HEK293T (cell line): ENCODE measurements around the gene LRRC61.

ENCODE experiments used
- ARNT ChIP-seq: fragments of 450-650 bp; IDR thresholded peaks from 2 replicates; pipeline ENCODE4 v1.6.1; 2017; ENCODE audit warnings: mild to moderate bottlenecking
- BHLHE40 ChIP-seq: fragments of 450-650 bp; IDR thresholded peaks from 2 replicates; pipeline ENCODE4 v1.6.1; 2016; ENCODE audit warnings: mild to moderate bottlenecking, moderate library complexity, borderline replicate concordance
- ELF4 ChIP-seq: fragments of 450-650 bp; IDR thresholded peaks from 2 replicates; pipeline ENCODE4 v1.6.1; 2017; ENCODE audit warnings: antibody characterized with exemption
- FOXK2 ChIP-seq: fragments of 450-650 bp; IDR thresholded peaks from 2 replicates; pipeline ENCODE4 v1.6.1; 2016; ENCODE audit warnings: mild to moderate bottlenecking
- FOXM1 ChIP-seq: fragments of 450-650 bp; IDR thresholded peaks from 2 replicates; pipeline ENCODE4 v1.6.1; 2017; ENCODE audit warnings: mild to moderate bottlenecking, borderline replicate concordance
- L3MBTL2 ChIP-seq: fragments of 450-650 bp; conservative IDR thresholded peaks from 2 replicates; pipeline ENCODE4 v1.6.1; 2016; ENCODE audit warnings: mild to moderate bottlenecking
- LEF1 ChIP-seq: fragments of 450-650 bp; IDR thresholded peaks from 2 replicates; pipeline ENCODE4 v1.6.1; 2017; ENCODE audit warnings: mild to moderate bottlenecking, borderline replicate concordance
- NFRKB ChIP-seq: fragments of 450-650 bp; IDR thresholded peaks from 2 replicates; pipeline ENCODE4 v1.6.1; 2016; ENCODE audit warnings: mild to moderate bottlenecking, moderate library complexity
- SP1 ChIP-seq: fragments of 450-650 bp; IDR thresholded peaks from 2 replicates; pipeline ENCODE4 v1.6.1; 2017
- SUZ12 ChIP-seq: fragments of 450-650 bp; IDR thresholded peaks from 2 replicates; pipeline ENCODE4 v1.6.1; 2016; ENCODE audit warnings: mild to moderate bottlenecking
- TARDBP ChIP-seq: fragments of 450-650 bp; IDR thresholded peaks from 2 replicates; pipeline ENCODE4 v1.6.1; 2016
- ZNF384 ChIP-seq: fragments of 450-650 bp; IDR thresholded peaks from 2 replicates; pipeline ENCODE4 v1.6.1; 2016

DNA sequence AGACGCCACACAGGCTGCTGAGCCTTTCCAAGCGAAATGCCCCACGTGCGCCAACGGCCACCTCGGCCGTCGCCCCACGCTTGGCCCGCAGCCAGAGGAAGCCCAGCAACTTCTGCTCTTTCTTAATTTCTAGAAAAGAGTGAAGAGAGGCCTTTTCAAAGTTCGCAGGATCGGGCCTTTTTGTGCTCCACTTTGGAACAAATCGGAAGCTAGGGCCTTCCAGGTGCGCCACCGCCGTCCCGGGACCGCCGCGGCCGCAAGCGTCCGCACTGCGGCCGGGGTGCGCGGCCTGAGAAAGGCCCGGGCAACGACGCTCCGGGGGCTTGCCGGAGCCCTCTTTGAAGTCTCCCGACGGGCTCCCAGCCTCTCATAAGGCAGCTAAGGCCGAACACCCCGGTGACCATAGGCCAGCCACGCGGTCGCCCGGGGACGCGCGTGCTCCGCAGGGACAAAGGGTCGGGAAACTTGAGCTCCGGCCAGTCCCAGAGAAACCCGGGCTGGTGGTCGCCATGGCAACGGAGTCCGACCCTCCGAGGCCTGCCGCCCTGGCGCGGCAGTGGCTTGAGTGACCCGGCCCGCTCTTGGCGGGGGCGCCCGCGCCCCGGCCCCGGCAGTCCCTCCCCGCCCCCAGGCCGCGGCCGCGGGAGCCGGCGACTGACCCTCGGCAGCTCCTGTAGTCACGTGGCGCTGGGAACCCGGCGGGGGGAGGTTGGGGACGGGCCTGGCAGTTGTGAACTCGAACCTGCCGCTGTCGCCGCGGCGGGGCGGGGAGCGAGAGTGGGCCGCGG is 45.1 kb downstream of the LRRC61 start, which contains the start of gene REPIN1:
- no peak for TF ChIP-seq ZNF384
- TF ChIP-seq SUZ12 = no peak
- TF ChIP-seq SP1 = no peak
- TF ChIP-seq FOXK2 = no peak
- TF ChIP-seq BHLHE40 = no peak
- no peak; the same call in 1 of the 2 replicates for TF ChIP-seq ARNT
- 0 out of 2 replicates have a peak, but pooled peaks have one; percentile 5 for TF ChIP-seq ELF4
- peak; percentile 71; the same call in 1 of the 2 replicates for TF ChIP-seq FOXM1
- TF ChIP-seq L3MBTL2 = peak; percentile 92
- TF ChIP-seq TARDBP = no peak
- no peak for TF ChIP-seq NFRKB
- TF ChIP-seq LEF1 = peak; percentile 79; the same call in 1 of the 2 replicates
